ENCODE measurements around the gene EZH2.

DNA sequence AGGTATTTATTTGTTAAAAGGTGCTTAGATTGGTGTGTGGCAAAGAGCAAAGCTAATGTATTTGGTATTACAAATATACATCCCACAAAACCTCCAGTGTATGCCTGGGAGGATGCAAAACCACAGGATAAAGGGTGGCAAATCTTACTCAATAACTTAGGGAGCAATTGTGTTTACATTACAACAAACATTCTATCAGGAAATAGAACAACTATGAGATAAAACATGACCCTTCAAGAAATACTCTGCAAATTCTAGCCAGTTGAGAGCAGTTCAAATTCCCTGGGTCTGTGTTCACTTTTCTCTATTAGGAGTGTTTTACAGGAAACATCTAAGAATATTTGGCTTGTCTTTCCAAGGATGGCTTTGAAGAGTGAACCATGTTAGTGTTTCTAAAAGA, 120.5 kb downstream of the EZH2 start:
- TF ChIP-seq, protein P1, sequence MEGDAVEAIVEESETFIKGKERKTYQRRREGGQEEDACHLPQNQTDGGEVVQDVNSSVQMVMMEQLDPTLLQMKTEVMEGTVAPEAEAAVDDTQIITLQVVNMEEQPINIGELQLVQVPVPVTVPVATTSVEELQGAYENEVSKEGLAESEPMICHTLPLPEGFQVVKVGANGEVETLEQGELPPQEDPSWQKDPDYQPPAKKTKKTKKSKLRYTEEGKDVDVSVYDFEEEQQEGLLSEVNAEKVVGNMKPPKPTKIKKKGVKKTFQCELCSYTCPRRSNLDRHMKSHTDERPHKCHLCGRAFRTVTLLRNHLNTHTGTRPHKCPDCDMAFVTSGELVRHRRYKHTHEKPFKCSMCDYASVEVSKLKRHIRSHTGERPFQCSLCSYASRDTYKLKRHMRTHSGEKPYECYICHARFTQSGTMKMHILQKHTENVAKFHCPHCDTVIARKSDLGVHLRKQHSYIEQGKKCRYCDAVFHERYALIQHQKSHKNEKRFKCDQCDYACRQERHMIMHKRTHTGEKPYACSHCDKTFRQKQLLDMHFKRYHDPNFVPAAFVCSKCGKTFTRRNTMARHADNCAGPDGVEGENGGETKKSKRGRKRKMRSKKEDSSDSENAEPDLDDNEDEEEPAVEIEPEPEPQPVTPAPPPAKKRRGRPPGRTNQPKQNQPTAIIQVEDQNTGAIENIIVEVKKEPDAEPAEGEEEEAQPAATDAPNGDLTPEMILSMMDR (IDR thresholded peaks at IDR 0.05; ENCODE audit: insufficient read depth, low read length): no peak
- no peak for TF ChIP-seq SPI1 (IDR thresholded peaks at IDR 0.05; ENCODE audit: borderline replicate concordance, low read depth)

All from HL-60 (cell line).